RWPE1 (cell line): Measurements from ENCODE around the gene PRR12.
"Not testable (repeated sequence)": the region's sequence is repeated elsewhere in the genome, so short reads cannot be mapped to it uniquely, and the experiment has no call there.

ENCODE experiments used
- CTCF ChIA-PET: fragments of 350-600 bp; sonication (Branson Sonifier 250); formaldehyde crosslinking; extraction: SDS; loops from one replicate; lab custom pipeline; 2021; lab: Yijun Ruan, JAX
- POLR2A ChIA-PET: fragments of 400-600 bp; formaldehyde crosslinking; extraction: SDS; loops from one replicate; lab custom pipeline; 2020; ENCODE audit warnings: antibody characterized with exemption; ENCODE audit not compliant: low non-redundant PET; lab: Yijun Ruan, JAX
- DNase-seq: peaks from one replicate; pipeline ENCODE4 v3.0.0; 2012; ENCODE audit warnings: low spot score
- H3K27ac ChIP-seq: fragments of 450-650 bp; 2 replicates; pipeline ENCODE4 v1.5.1; 2017
- TF ChIP-seq, protein P1 (sequence below): fragments of 450-650 bp; conservative IDR thresholded peaks from 2 replicates; pipeline ENCODE4 v1.5.1; 2017; ENCODE audit warnings: low read depth, mild to moderate bottlenecking

The PRR12 gene

DNA sequence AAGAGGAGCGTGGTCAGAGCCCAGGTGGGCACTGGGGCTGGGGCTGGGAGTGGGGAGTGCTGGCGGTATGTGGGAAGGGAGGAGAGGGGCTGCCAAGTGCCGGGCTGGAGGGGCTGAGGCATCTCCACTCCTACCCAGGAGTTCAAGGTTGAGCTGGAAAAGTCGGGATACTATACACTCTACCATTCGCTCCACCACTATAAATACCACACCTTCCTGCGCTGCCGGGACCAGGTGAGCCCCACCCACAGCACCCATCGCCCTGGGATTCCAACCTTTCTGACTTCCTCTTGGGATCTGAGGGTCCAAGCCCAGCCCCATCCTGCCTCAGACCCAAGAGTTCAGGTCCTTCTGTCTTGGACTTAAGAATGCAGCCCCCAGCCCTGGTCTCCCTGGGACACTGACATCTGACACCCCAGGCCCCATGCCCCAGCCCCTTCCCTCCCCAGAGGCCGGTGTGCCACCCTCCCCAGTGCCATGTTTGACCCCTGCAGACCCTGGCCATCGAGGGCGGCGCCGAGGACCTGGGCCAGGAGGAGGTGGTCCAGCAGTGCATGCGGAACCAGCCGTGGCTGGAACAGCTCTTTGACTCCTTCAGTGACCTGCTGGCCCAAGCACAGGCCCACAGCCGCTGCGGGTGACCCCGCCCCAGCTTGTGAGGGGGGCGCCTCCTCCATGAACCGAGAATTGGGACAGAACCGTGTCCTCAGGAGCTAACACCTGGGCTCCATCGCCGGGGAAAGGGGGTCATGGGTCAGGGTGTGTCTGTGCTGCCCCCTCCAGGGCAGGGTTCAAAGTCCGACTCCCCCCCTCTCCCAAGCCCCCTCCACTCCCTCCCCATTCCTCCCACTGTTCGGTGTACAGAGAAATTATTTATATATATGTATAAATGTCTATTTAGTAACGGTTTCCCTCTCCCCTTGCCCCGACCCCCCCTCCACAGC lies 34.3 kb downstream of the PRR12 start:
- H3K27ac ChIP-seq, result peak overlapping the region; percentile 14; the same call in 1 of the 2 replicates
- no peak for DNase-seq
- ChIA-PET CTCF (interaction anchor here (0.6 to 0.7 kb wide), 2 partner anchors 42 to 78 kb away, joined by 5 to 7 read pairs; no protein-coding TSS in a partner anchor), POLR2A (no interaction called here)
- TF ChIP-seq, protein P1, sequence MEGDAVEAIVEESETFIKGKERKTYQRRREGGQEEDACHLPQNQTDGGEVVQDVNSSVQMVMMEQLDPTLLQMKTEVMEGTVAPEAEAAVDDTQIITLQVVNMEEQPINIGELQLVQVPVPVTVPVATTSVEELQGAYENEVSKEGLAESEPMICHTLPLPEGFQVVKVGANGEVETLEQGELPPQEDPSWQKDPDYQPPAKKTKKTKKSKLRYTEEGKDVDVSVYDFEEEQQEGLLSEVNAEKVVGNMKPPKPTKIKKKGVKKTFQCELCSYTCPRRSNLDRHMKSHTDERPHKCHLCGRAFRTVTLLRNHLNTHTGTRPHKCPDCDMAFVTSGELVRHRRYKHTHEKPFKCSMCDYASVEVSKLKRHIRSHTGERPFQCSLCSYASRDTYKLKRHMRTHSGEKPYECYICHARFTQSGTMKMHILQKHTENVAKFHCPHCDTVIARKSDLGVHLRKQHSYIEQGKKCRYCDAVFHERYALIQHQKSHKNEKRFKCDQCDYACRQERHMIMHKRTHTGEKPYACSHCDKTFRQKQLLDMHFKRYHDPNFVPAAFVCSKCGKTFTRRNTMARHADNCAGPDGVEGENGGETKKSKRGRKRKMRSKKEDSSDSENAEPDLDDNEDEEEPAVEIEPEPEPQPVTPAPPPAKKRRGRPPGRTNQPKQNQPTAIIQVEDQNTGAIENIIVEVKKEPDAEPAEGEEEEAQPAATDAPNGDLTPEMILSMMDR, result no peak

DNA sequence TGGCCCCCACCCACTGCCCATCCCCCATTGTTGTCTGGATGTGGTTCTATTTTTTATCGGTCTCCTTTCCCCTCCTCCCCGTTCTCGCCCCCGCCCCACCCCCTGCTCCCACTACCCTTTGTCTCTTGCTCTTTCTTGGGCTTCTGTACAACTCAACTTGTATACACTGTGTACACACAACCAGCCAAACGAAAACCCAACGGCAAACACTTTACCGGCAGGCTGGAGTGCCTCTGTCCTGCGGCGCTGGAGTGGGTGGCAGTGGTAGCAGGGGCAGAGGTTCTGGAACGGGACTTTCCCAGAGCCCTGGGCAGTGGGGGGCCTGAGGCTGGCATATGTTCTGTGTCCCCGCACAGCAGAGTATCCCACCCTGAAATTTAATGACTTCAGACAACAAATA lies 35.2 kb downstream of the PRR12 start:
- TF ChIP-seq, protein P1, result no peak
- H3K27ac ChIP-seq, result peak overlapping the region; percentile 14
- CTCF ChIA-PET, result interaction anchor here (0.8 kb wide), 1 partner anchor 12 kb away, joined by 3 read pairs; no protein-coding TSS in a partner anchor
- POLR2A ChIA-PET, result no interaction called here
- no peak for DNase-seq

DNA sequence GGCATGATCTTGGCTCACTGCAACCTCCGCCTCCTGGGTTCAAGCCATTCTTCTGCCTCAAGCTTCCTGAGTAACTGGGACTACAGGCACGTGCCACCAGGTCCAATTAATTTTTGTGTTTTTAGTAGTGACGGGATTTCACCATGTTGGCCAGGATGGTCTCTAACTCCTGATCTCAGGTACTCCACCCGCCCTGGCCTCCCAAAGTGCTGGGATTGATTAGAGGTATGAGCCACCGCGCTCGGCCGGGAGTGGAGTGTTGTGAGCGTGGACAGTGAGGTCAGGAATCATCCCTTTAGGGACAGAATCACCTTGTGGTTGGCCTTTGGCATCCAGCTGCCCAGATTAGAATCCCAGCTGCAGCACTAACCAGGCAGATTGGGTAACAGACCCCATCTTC lies 38.7 kb downstream of the PRR12 start:
- TF ChIP-seq, protein P1, result no peak
- ChIA-PET POLR2A (no interaction called here), CTCF (interaction anchor here (0.7 kb wide), 1 partner anchor 12 kb away, joined by 3 read pairs; no protein-coding TSS in a partner anchor)
- DNase-seq, result no peak
- H3K27ac ChIP-seq, result 0 out of 2 replicates have a peak overlapping the region, but pooled peaks have one; percentile 39

DNA sequence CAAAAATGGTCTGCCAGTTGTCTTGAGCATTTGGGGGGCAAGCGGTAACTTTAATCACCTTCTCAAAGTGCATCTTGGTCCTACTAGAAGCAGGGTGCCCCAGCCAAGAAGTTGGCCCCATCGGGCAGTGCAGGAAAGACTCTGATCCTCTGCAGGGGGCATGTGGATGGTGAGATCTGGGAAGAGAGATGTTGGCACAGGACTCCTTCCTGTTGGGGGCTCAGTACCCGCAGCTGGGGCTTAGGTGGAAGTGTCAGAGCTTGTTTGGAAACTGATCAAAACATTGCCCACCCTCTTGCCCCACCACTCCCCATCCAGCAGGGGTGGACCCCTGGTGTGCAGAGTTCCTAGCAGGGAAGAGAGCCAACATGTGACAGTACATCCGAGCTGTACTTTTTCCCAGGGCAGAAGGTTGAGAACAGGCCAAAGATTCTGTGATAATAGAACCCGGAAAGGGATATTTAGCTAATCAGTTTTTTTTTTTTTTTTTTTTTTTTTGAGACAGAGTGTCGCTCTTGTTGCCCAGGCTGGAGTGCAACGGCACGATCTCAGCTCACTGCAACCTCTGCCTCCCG lies 40.1 kb downstream of the PRR12 start:
- H3K27ac ChIP-seq, result peak overlapping the region; percentile 39
- ChIA-PET POLR2A (interaction anchor here (0.6 kb wide), 1 partner anchor 24 kb away, joined by 7 read pairs; no protein-coding TSS in a partner anchor), CTCF (no interaction called here)
- DNase-seq, result no peak
- TF ChIP-seq, protein P1, result no peak

DNA sequence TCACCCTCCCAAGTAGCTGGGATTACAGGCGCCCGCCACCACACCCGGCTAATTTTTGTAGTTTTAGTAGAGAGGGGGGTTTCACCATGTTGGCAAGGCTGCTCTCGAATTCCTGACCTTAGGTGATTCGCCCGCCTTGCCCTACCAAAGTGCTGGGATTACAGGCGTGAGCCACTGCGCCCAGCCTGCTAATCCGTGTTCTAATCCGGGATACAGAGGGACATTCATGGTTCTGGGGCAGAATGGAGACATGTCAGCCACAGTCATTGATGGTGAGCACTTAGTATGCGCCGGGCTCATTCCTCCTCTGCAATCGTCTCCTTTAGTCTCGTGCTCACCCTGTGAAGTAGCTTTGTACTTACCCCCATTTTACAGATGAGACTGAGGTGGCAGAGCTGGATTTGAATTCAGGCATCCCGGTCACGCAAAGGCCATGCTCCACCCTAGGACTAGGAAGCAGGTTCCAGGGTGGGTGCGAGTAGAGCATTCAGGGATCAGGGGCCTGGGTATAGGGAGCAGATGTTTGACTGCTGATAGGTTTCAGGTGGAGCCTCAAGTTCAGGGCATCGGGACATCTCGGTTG lies 40.7 kb downstream of the PRR12 start:
- H3K27ac ChIP-seq, result peak overlapping the region; percentile 100; the same call in 1 of the 2 replicates
- ChIA-PET POLR2A (no interaction called here), CTCF (no interaction called here)
- DNase-seq, result no peak
- TF ChIP-seq, protein P1, result no peak

DNA sequence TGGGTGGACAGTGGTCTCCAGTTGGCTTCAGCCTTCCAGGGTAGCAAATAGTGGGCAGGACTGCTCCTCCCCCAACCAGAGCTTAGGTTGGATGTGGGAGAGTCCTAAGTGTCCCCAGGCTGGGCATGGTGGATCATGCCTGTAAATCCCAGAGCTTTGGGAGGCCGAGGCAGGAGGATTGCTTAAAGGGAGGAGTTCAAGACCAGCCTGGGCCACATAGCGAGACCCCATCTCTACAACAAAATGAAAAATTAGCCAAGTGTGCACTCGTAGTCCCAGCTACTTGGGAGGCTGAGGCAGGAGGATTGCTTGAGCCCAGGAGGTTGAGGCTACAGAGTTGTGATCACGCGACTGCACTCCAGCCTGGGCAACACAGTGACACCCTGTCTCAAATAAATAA lies 41.6 kb downstream of the PRR12 start:
- peak overlapping the region; percentile 100; the same call in 1 of the 2 replicates for H3K27ac ChIP-seq
- TF ChIP-seq, protein P1, result no peak
- ChIA-PET CTCF (no interaction called here), POLR2A (no interaction called here)
- no peak for DNase-seq

DNA sequence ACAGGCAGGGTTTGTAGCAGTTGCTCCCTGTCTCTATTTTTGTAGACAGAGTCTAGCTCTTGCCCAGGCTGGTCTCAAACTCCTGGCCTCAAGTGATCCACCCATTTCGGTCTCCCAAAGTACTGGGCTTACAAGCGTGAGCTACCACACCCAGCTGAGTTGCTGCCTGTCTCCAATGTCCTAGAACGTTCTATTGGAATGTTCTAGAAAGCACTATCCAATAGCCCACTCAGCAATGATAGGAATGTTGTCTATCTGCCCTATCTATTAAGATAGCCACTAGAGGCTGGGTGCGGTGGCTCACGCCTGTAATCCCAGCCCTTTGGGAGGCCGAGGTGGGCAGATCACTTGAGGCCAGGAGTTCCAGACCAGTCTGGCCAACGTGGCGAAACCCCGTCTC lies 42.3 kb downstream of the PRR12 start:
- CTCF ChIA-PET, DNase-seq, POLR2A ChIA-PET: not testable (repeated sequence)
- H3K27ac ChIP-seq, result peak overlapping the region; percentile 100
